RWPE2 (cell line): Measurements from ENCODE around the gene PTGES.

Experiments
- ATAC-seq: fragments of 200-7000 bp; cut with Tn5 transposase; 3 replicates; pipeline ENCODE4 v1.9.1; 2021; ENCODE audit warnings: low read depth
- DNase-seq: peaks from one replicate; pipeline ENCODE4 v3.0.0-alpha.2; 2020; ENCODE audit warnings: low spot score
- H3K27ac ChIP-seq: fragments of 450-650 bp; 2 replicates; pipeline ENCODE4 v1.5.1; 2017; ENCODE audit warnings: mild to moderate bottlenecking; ENCODE audit not compliant: poor library complexity, severe bottlenecking
- H3K27me3 ChIP-seq: fragments of 250-450 bp; sonication (Bioruptor Pico); 2 replicates; pipeline ENCODE4 v1.5.1; 2021; ENCODE audit warnings: mild to moderate bottlenecking, moderate library complexity; ENCODE audit not compliant: insufficient read depth, poor library complexity, severe bottlenecking
- H3K36me3 ChIP-seq: fragments of 250-450 bp; sonication (Bioruptor Pico); 2 replicates; pipeline ENCODE4 v1.5.1; 2020; ENCODE audit warnings: low read depth, mild to moderate bottlenecking, moderate library complexity
- H3K4me1 ChIP-seq: fragments of 250-450 bp; sonication (Bioruptor Pico); 2 replicates; pipeline ENCODE4 v1.5.1; 2021; ENCODE audit warnings: mild to moderate bottlenecking, moderate library complexity; ENCODE audit not compliant: insufficient read depth, poor library complexity, severe bottlenecking
- H3K4me3 ChIP-seq: fragments of 250-450 bp; sonication (Bioruptor Pico); 2 replicates; pipeline ENCODE4 v1.5.1; 2021; ENCODE audit warnings: mild to moderate bottlenecking, moderate library complexity; ENCODE audit not compliant: severe bottlenecking
- H3K9me3 ChIP-seq: fragments of 250-450 bp; sonication (Bioruptor Pico); 2 replicates; pipeline ENCODE4 v1.5.1; 2021; ENCODE audit warnings: mild to moderate bottlenecking, moderate library complexity; ENCODE audit not compliant: severe bottlenecking
- TF ChIP-seq, protein P1 (sequence below): fragments of 450-650 bp; IDR thresholded peaks from one replicate; pipeline ENCODE4 v1.5.1; 2017; ENCODE audit warnings: mild to moderate bottlenecking, moderate library complexity; ENCODE audit not compliant: poor library complexity, severe bottlenecking

Gene PTGES

DNA sequence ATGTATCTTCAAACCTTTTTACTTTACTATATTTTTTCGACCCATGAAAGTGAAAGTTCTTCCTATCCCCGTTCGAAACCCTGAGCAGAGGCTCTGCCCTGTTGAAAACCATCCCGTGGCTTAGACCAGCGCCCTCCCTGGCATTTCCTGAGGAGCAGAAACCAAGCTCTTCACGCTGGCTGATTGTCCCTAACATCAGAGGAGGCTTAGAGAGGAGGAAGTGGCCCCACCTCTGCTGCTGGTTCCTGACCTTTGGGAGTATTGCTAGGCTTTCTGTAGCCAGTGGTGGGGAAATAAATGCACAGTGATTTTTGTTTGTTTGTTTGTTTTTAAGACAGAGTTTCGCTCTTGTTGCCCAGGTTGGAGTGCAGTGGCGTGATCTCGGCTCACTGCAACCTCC is 4.2 kb upstream of the PTGES start:
- H3K27ac ChIP-seq = no peak overlapping the region
- no peak for ATAC-seq

DNA sequence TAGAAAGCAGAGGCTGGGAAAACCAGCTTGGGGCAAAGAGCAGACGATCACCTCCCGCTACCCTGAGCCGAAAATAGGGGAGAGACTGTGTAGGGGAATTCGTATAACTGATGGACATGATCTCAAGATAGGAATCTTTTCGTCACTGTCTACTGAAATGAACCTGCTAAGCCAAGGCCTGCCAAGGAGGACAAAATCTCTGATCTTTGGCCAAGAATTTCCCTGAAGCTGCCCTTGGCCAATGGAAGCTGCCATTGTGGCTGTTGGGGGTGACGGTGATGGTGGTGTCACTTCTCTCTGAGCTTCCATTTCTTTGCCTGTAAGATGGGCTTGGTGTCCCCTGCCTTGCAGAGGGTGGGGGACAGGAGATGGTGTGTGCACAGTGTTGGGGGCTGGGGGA is 3.3 kb upstream of the PTGES start:
- H3K27me3 ChIP-seq = no peaks in the 10 kb centered on the region
- no peak overlapping the region for H3K4me3 ChIP-seq
- H3K9me3 ChIP-seq = no peaks in the 10 kb centered on the region
- DNase-seq (no peak), ATAC-seq (no peak)
- TF ChIP-seq, protein P1, sequence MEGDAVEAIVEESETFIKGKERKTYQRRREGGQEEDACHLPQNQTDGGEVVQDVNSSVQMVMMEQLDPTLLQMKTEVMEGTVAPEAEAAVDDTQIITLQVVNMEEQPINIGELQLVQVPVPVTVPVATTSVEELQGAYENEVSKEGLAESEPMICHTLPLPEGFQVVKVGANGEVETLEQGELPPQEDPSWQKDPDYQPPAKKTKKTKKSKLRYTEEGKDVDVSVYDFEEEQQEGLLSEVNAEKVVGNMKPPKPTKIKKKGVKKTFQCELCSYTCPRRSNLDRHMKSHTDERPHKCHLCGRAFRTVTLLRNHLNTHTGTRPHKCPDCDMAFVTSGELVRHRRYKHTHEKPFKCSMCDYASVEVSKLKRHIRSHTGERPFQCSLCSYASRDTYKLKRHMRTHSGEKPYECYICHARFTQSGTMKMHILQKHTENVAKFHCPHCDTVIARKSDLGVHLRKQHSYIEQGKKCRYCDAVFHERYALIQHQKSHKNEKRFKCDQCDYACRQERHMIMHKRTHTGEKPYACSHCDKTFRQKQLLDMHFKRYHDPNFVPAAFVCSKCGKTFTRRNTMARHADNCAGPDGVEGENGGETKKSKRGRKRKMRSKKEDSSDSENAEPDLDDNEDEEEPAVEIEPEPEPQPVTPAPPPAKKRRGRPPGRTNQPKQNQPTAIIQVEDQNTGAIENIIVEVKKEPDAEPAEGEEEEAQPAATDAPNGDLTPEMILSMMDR = no peak
- no peaks in the 10 kb centered on the region for H3K36me3 ChIP-seq
- no peak overlapping the region for H3K27ac ChIP-seq
- H3K4me1 ChIP-seq = peaks cover 15% of the 10 kb centered on the region

More for the DNA sequence above, 4.2 kb upstream of the PTGES start:
- Histone ChIP-seq H3K4me1 (peaks cover 6% of the 10 kb centered on the region), H3K27me3 (no peaks in the 10 kb centered on the region), H3K36me3 (no peaks in the 10 kb centered on the region), H3K9me3 (no peaks in the 10 kb centered on the region), H3K4me3 (no peak overlapping the region)
- no peak for DNase-seq
- TF ChIP-seq, protein P1 = no peak

DNA sequence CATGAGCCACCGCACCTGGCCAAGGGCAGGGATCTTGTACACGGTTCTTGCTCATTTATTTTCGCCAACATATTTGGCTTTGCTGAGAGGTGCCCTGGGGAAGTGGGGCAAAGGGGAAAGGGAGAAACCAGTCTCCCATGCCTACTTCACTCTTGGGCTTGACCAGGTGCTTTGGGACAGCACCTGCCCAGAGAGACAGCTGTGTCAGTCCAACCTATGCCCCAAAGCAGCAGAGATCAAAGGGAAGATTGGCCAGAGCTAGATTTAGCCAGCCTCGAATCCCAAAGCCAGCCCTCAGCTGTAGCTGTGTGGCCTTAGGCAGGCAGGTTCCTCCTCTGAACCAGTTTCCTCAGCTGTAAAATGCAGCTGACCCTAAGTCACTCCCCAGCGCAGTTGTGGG is 2.3 kb upstream of the PTGES start:
- Histone ChIP-seq H3K36me3 (no peaks in the 10 kb centered on the region), H3K9me3 (no peaks in the 10 kb centered on the region), H3K27ac (no peak overlapping the region), H3K4me1 (peaks cover 25% of the 10 kb centered on the region), H3K4me3 (no peak overlapping the region), H3K27me3 (no peaks in the 10 kb centered on the region)
- no peak for DNase-seq
- TF ChIP-seq, protein P1 = no peak
- ATAC-seq = no peak

DNA sequence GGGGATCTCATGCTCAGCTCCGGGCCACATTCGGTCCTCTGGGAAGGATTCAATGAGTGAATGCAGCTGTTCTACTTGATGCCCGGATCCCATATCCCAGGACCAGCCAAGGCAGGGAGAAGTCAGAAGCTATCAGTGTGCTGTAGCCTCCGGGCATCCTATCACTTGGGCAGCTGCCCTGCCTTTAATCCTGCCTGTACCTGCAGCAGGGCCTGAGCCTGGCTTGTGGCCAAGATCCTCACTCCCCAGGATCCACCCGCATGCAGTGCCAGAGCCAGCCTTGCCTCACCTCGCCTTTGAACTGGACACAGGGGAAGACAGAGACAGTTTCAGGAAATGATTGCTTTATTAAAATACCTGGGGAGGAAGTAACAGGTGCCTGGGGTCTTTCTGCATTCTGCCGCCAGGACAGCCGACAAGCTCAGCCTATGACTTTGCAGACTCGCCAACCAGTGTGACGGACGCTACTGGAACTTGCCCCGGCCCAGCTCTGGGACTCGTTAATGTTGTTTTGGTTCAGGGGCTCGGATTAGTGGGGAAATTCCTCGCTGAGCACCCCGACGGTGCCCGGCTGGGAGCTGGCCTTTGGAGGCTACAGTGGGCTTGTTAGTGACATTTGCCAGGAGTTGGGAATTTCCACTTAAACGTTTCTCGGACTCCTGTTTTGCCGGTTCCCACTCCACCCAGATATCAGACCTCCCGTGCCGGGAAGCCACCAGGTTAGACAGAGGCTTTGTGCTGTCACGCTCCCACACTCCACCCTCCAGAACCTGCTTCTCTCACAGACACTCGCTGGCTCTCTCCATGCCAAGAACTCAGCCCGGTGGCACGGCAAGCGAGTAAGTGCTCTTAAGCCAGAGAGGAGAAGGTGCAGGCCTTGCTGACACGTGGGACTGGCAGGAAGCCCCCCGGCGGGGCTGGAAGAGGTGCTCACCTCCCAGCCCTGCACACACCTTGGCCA is 721 bp downstream of the PTGES start:
- Histone ChIP-seq H3K9me3 (no peaks in the 10 kb centered on the region), H3K4me1 (peaks cover 40% of the 10 kb centered on the region), H3K36me3 (no peaks in the 10 kb centered on the region), H3K4me3 (peak overlapping the region; percentile 28), H3K27me3 (no peaks in the 10 kb centered on the region), H3K27ac (peak overlapping the region; percentile 74)
- TF ChIP-seq, protein P1 = no peak
- ATAC-seq (peak; percentile 76), DNase-seq (peak; percentile 95)
